ENCODE data around the gene C14orf119.

Gene C14orf119

GRCh38 chr14:23117371-23118020 lies 22.2 kb downstream of the C14orf119 start:
- TF ChIP-seq CTCF (IDR thresholded peaks at IDR 0.05; ENCODE audit: borderline replicate concordance, insufficient read depth, low read depth, low read length), result no peak
- H3K4me3 ChIP-seq (ENCODE audit: low read depth, low read length), result no peak overlapping the region

- H3K4me3 ChIP-seq (ENCODE audit: low read depth, low read length), result no peak within 1 kb of the TSS
- TF ChIP-seq CTCF (IDR thresholded peaks at IDR 0.05; ENCODE audit: borderline replicate concordance, insufficient read depth, low read depth, low read length), result no peak
These were observed 23.4 kb downstream of the C14orf119 start, which contains the start of gene CEBPE for GRCh38 chr14:23118506-23119362. TSS of gene CEBPE (minus strand) at chr14:23119255. CDS start at chr14:23119091, 164 bp downstream.

- H3K4me3 ChIP-seq (ENCODE audit: low read depth, low read length), result no peak overlapping the region
- TF ChIP-seq CTCF (IDR thresholded peaks at IDR 0.05; ENCODE audit: borderline replicate concordance, insufficient read depth, low read depth, low read length), result no peak
These were observed 24.3 kb downstream of the C14orf119 start for GRCh38 chr14:23119363-23120327.

GRCh38 chr14:23120541-23121251 lies 25.4 kb downstream of the C14orf119 start:
- TF ChIP-seq CTCF (IDR thresholded peaks at IDR 0.05; ENCODE audit: borderline replicate concordance, insufficient read depth, low read depth, low read length), result peak; percentile 96
- H3K4me3 ChIP-seq (ENCODE audit: low read depth, low read length), result no peak overlapping the region

- TF ChIP-seq CTCF (IDR thresholded peaks at IDR 0.05; ENCODE audit: borderline replicate concordance, insufficient read depth, low read depth, low read length), result no peak
- no peak overlapping the region for H3K4me3 ChIP-seq (ENCODE audit: low read depth, low read length)
These were observed 26.1 kb downstream of the C14orf119 start for GRCh38 chr14:23121361-23121771.

GRCh38 chr14:23122086-23122485 lies 26.8 kb downstream of the C14orf119 start:
- H3K4me3 ChIP-seq (ENCODE audit: low read depth, low read length), result no peak overlapping the region
- no peak for TF ChIP-seq CTCF (IDR thresholded peaks at IDR 0.05; ENCODE audit: borderline replicate concordance, insufficient read depth, low read depth, low read length)

Data from GM12875 (cell line).